H1 (cell line): ENCODE data around the gene ZNF581. TPM values are rescaled to one million over a fixed set of nuclear protein-coding genes. Genes with fewer than 3 reads are reported as not detected.

ENCODE experiments used
- POLR2AphosphoS5 ChIP-seq: IDR thresholded peaks from 2 replicates; pipeline ENCODE4 v1.6.1; 2011; ENCODE audit warnings: low read depth, low read length
- polyA plus RNA-seq, 7 experiments: library from polyadenylated mRNA; depleted of rRNA in 3 of 7; stranded (reverse) in 5 of 7; unstranded in 2 of 7; fragments of >200 nt in 5 of 7; fragments of 200-250 nt in 2 of 7; gene quantifications; 1 replicate in 5 of 7; 2 replicates in 1 of 7; 4 replicates in 1 of 7; pipeline versions ENCODE4 v1.2.1 to v1.2.3, GENCODE V29; 2011 to 2013; ENCODE audit warnings: missing spikeins in 2 of 7, mixed read lengths in 2 of 7
- total RNA-seq: library from RNA; stranded (reverse); fragmentation: NEBNext Ultra II Directional; extraction: Animal tissue kit (Norgen Biotek cat#: 25700); gene quantifications from 2 replicates; pipeline ENCODE4 v1.2.1, GENCODE V29; 2021
- TF ChIP-seq, protein P1 (sequence below): IDR thresholded peaks from 2 replicates; pipeline ENCODE4 v1.6.1; 2012; ENCODE audit warnings: inconsistent platforms

The ZNF581 gene
- total and polyA plus RNA-seq, 2 of the 8 experiments (the other 6 are each of a cell fraction or from before 2014, with no cell fraction given), result 73.0 to 76.1 TPM

- TF ChIP-seq POLR2AphosphoS5, result peak; percentile 20; the same call in 1 of the 2 replicates
- TF ChIP-seq, protein P1, sequence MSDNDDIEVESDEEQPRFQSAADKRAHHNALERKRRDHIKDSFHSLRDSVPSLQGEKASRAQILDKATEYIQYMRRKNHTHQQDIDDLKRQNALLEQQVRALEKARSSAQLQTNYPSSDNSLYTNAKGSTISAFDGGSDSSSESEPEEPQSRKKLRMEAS, result peak; percentile 78
Measured at GRCh38 chr19:55605207-55605636, 38.2 kb upstream of the ZNF581 start (continued).
